ENCODE measurements around the gene RDH5. TPM values are rescaled to one million over a fixed set of nuclear protein-coding genes. Genes with fewer than 3 reads are reported as not detected.
A peak's percentile ranks its signal among the peaks of the same experiment; 100 is the strongest.

RDH5 gene
- polyA plus RNA-seq, 1 experiment, result 5.2 TPM

DNA sequence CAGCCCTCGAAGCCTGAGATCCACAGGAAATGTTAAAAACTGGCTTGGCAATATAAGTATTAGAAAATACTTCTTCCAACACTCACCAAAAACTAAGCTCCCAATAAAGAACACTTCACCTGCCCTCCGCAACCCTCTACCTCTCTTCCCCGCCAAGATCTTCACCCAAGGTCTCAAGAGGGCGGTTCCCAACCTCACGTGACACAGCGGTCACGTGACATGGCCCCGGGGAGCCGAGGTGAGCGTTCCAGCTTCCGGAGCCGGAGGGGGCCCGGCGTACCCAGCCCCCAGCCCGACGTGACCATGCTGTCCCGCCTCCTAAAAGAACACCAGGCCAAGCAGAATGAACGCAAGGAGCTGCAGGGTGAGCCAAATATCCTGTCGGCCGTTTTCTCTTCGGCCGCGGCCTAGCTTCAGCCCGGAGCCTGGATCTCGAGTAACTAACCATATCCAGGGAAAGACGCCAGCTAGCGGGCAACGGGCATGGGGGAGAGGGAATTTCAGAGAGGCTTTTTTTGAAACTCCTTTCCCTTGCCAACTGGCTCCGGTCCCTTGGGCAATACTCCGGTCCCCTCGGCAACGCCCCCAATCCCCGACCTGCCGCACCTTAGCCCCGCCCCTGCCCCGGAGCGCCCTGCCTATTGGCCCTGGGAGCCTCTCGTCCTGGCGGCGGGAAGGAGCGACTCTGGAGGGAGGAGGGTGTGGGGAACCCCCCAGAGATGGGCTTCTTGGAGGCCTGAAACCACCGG is 4.2 kb upstream of the RDH5 start, which contains the start of gene BLOC1S1:
BLOC1S1 (plus strand) TSS at position 214 of the 749 bp plus-strand sequence; CDS start at position 220, 6 bp downstream.
- H3K4me3 ChIP-seq (ENCODE audit: low read depth, low read length), result peak within 1 kb of the TSS; percentile 80
- peak within 1 kb of the TSS; percentile 93 for H3K27ac ChIP-seq (ENCODE audit: low read depth, low read length)
- H3K9me3 ChIP-seq (ENCODE audit: control insufficient read depth, insufficient read depth, low read length), result no peaks in the 10 kb centered on the region; the same call in 1 of the 2 replicates
- POLR2A ChIA-PET, result interaction anchor here (3.9 kb wide), 1 partner anchor 14 kb away, joined by 20 read pairs; the partner anchor contains the start of gene CD63
- CTCF ChIA-PET, result interaction anchor here (1.0 to 1.1 kb wide), 2 partner anchors 9 to 60 kb away, joined by 3 read pairs; no protein-coding TSS in a partner anchor
- TF ChIP-seq, protein P1, sequence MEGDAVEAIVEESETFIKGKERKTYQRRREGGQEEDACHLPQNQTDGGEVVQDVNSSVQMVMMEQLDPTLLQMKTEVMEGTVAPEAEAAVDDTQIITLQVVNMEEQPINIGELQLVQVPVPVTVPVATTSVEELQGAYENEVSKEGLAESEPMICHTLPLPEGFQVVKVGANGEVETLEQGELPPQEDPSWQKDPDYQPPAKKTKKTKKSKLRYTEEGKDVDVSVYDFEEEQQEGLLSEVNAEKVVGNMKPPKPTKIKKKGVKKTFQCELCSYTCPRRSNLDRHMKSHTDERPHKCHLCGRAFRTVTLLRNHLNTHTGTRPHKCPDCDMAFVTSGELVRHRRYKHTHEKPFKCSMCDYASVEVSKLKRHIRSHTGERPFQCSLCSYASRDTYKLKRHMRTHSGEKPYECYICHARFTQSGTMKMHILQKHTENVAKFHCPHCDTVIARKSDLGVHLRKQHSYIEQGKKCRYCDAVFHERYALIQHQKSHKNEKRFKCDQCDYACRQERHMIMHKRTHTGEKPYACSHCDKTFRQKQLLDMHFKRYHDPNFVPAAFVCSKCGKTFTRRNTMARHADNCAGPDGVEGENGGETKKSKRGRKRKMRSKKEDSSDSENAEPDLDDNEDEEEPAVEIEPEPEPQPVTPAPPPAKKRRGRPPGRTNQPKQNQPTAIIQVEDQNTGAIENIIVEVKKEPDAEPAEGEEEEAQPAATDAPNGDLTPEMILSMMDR (IDR thresholded peaks at IDR 0.05; ENCODE audit: low read depth, low read length), result no peak
- H3K27me3 ChIP-seq (ENCODE audit: control insufficient read depth, insufficient read depth, low read length), result no peaks in the 10 kb centered on the region
- DNase-seq (ENCODE audit: low read depth, low spot score), result peak; percentile 86

DNA sequence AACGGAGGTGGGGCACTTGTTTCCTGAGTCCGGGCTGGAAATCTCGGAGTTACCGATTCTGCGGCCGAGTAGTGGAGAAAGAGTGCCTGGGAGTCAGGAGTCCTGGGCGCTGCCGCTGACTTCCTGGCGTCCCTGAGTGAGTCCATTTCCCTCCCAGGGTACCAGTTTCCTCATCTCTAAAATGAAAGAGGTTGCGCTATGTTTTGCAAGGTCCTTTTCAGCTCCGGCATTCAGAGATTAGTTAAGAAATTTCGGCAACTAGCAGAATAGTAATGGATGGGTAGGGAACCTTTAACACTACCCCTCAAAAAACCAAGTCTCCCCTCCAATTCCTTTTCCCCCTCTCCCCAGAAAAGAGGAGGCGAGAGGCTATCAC is 3.6 kb upstream of the RDH5 start:
- Histone ChIP-seq H3K4me3 (ENCODE audit: low read depth, low read length) (peak overlapping the region; percentile 80), H3K27me3 (ENCODE audit: control insufficient read depth, insufficient read depth, low read length) (no peaks in the 10 kb centered on the region), H3K27ac (ENCODE audit: low read depth, low read length) (peak overlapping the region; percentile 93), H3K9me3 (ENCODE audit: control insufficient read depth, insufficient read depth, low read length) (no peaks in the 10 kb centered on the region; the same call in 1 of the 2 replicates)
- TF ChIP-seq, protein P1 (IDR thresholded peaks at IDR 0.05; ENCODE audit: low read depth, low read length), result no peak
- DNase-seq (ENCODE audit: low read depth, low spot score), result no peak
- ChIA-PET POLR2A (interaction anchor here (3.9 kb wide), 1 partner anchor 13 kb away, joined by 20 read pairs; the partner anchor contains the start of gene CD63), CTCF (interaction anchor here (1.0 kb wide), 1 partner anchor 18 kb away, joined by 3 read pairs; no protein-coding TSS in a partner anchor)

DNA sequence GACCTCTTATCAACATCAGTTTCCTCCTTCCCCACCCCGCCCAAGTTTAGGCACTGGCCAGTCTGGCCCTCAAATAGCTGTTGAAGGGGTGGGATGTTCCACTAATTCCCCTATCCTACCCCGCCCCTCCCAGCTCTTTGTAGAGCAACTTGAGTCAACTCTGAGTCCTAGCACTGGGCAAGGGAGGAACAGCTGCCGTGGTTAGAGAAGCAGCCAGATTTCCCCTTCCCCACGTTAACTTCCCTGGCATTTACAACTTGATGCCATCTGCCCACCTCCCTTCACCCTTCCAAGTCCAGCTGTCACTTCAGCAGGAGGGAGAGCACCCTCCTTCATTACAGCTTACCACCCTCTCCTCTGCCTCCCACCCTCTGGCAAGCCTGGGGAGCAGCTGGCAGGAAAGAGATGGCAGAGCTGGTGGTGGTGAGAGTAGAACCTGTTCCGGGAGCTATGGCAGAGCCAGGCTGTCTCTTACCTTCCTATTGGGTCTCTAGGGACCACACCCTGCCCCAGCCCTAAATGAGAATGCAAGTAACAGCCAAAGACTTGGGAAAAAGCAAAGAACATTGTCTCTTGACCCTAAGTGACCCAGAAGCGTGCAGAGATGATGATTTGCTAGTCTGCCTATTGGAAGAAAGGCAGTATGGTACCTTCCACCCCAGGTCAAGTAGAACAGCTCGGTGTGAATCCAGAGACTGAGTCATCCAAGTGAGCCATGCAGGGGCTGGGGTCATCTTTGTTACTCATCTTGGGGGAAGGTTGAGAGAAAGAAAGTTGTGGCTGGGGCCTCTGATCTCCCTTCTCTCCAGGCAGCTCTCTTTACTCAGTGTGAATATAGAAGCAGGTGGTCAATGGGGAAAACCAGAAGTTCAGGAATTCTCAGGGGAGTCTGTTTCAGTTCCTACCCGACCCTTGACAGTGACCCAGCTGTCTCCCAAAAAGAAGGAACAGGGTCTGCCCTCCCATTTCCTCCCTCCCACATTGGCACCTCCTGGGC is 2.9 kb upstream of the RDH5 start:
- H3K27me3 ChIP-seq (ENCODE audit: control insufficient read depth, insufficient read depth, low read length), result no peaks in the 10 kb centered on the region
- DNase-seq (ENCODE audit: low read depth, low spot score), result no peak
- H3K4me3 ChIP-seq (ENCODE audit: low read depth, low read length), result peak overlapping the region; percentile 80
- H3K9me3 ChIP-seq (ENCODE audit: control insufficient read depth, insufficient read depth, low read length), result no peaks in the 10 kb centered on the region; the same call in 1 of the 2 replicates
- ChIA-PET CTCF (interaction anchor here (1.0 kb wide), 1 partner anchor 17 kb away, joined by 3 read pairs; no protein-coding TSS in a partner anchor), POLR2A (interaction anchor here (0.6 to 3.9 kb wide), 4 partner anchors 12 to 1356 kb away, joined by 3 to 20 read pairs (median 4); partner anchors contain the start of gene CD63)
- peak overlapping the region; percentile 93 for H3K27ac ChIP-seq (ENCODE audit: low read depth, low read length)
- TF ChIP-seq, protein P1 (IDR thresholded peaks at IDR 0.05; ENCODE audit: low read depth, low read length), result no peak

DNA sequence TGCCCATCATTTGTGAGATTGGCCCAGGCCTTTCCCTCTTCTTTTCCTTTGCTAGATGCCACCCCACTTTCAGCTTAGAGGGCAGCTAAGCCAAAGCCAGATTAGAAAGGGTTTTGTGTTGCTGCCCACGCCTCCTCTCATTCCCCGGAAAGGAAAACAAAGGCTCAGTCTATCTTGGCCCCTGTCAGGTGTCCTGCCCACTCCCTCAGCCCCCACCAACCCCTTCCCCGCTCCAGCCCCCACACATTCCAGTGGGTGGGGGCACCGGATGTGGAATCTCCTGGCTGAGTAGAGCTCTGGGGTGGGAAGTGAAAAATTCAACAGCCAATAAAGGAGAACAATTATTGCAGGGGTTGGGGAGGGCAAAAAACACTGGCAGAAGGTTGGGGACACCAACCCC is 2.2 kb upstream of the RDH5 start:
- Histone ChIP-seq H3K4me3 (ENCODE audit: low read depth, low read length) (peak overlapping the region; percentile 27), H3K9me3 (ENCODE audit: control insufficient read depth, insufficient read depth, low read length) (no peaks in the 10 kb centered on the region; the same call in 1 of the 2 replicates), H3K27me3 (ENCODE audit: control insufficient read depth, insufficient read depth, low read length) (no peaks in the 10 kb centered on the region), H3K27ac (ENCODE audit: low read depth, low read length) (peak overlapping the region; percentile 79)
- no peak for DNase-seq (ENCODE audit: low read depth, low spot score)
- ChIA-PET POLR2A (interaction anchor here (0.6 to 3.9 kb wide), 4 partner anchors 11 to 1357 kb away, joined by 3 to 20 read pairs (median 4); partner anchors contain the start of gene CD63), CTCF (no interaction called here)
- TF ChIP-seq, protein P1 (IDR thresholded peaks at IDR 0.05; ENCODE audit: low read depth, low read length), result no peak
